ENCODE measurements around the gene HOXA11. TPM values are rescaled to one million over a fixed set of nuclear protein-coding genes. Genes with fewer than 3 reads are reported as not detected.

HOXA11 gene
- polyA plus RNA-seq, 1 of the 3 experiments (the other 2 are of a cell fraction): not detected

GRCh38 chr7:27160546-27161213, 24.4 kb downstream of the HOXA11 start (continued):
- TF ChIP-seq USF2 (IDR thresholded peaks at IDR 0.05; ENCODE audit: borderline replicate concordance, low read depth, low read length) (no peak), GATA2 (CRISPR knock-in tag; IDR thresholded peaks at IDR 0.05) (no peak), RAD21 (IDR thresholded peaks at IDR 0.05; ENCODE audit: low read length) (peak; percentile 94), SMC3 (IDR thresholded peaks at IDR 0.05; ENCODE audit: low read depth, low read length) (peak; percentile 90), ZBTB33 (IDR thresholded peaks at IDR 0.05; ENCODE audit: borderline replicate concordance, low read depth) (no peak), TAF1 (IDR thresholded peaks at IDR 0.05; ENCODE audit: borderline replicate concordance, low read depth, low read length) (no peak), PBX3 (IDR thresholded peaks at IDR 0.05) (no peak)

- no peak for TF ChIP-seq NFIC (IDR thresholded peaks at IDR 0.05; ENCODE audit: borderline replicate concordance)
- TF ChIP-seq MEF2A (IDR thresholded peaks at IDR 0.05; ENCODE audit: borderline replicate concordance, low read depth): no peak
- no peak for TF ChIP-seq USF1 (IDR thresholded peaks at IDR 0.05; ENCODE audit: borderline replicate concordance, low read depth)
- no peak for TF ChIP-seq SMC3 (IDR thresholded peaks at IDR 0.05; ENCODE audit: low read depth, low read length)
- TF ChIP-seq TCF12 (IDR thresholded peaks at IDR 0.05): no peak
- no peak for TF ChIP-seq RCOR1 (IDR thresholded peaks at IDR 0.05; ENCODE audit: low read length)
- TF ChIP-seq EZH2phosphoT487 (IDR thresholded peaks at IDR 0.05; ENCODE audit: borderline replicate concordance, low read depth): no peak
- no peak for TF ChIP-seq MXI1 (IDR thresholded peaks at IDR 0.05; ENCODE audit: low read depth, low read length)
- Histone ChIP-seq H3K36me3 (replicated peaks in 1 of 2; ENCODE audit: control insufficient read depth in 1 of 2, insufficient read depth in 2 of 2, low read length in 1 of 2) (no peaks in the 10 kb centered on the region), H3F3A (replicated peaks; ENCODE audit: insufficient read depth) (peaks cover 10% of the 10 kb centered on the region), H3K27me3 (ENCODE audit: insufficient read depth) (peaks cover 91% of the 10 kb centered on the region), H3K9me2 (no peaks in the 10 kb centered on the region), H3K27ac (ENCODE audit: low read depth in 2 of 2, low read length in 1 of 2) (no peak overlapping the region), H4K20me1 (ENCODE audit: insufficient read depth) (no peaks in the 10 kb centered on the region), H2AFZ (ENCODE audit: low read depth) (peak overlapping the region; percentile 99), H3K4me1 (ENCODE audit: control insufficient read depth in 1 of 2, insufficient read depth in 2 of 2, low read depth in 1 of 2, low read length in 1 of 2) (peaks cover 0 to 8% of the 10 kb centered on the region in 2 experiments; a peak in 1 of 4 replicates), H3K4me2 (peak overlapping the region; percentile 97), H3K9ac (no peak overlapping the region), H3K79me2 (ENCODE audit: insufficient read depth) (no peaks in the 10 kb centered on the region), H3K4me3 (ENCODE audit: low read depth in 2 of 2, low read length in 1 of 2) (peak overlapping the region; percentile 39 to 70; a peak in 3 of 4 replicates), H3K9me3 (no peaks in the 10 kb centered on the region)
- WGBS (ENCODE audit: low lambda C conversion rate): 82% methylated on average over 20 of the region's 23 CpGs
- ChIA-PET CTCF (interaction anchor here (0.6 to 12.1 kb wide), 38 partner anchors 12 to 1281 kb away, joined by 3 to 270 read pairs (median 6); partner anchors contain the start of genes HOXA10, HOXA11, HOXA3 and HOXA5), POLR2A (interaction anchor here (1.3 kb wide), 1 partner anchor 10 kb away, joined by 3 read pairs; no protein-coding TSS in a partner anchor)
- DNase-seq: no peak
Measured at GRCh38 chr7:27160145-27160545, 24.9 kb downstream of the HOXA11 start.
